Transverse colon (tissue), 4 donors: Measurements from ENCODE around the gene MAJIN.

Experiments used
- EP300 ChIP-seq: sonication (generic); formaldehyde crosslinking; IDR thresholded peaks from one replicate; pipeline ENCODE4 v1.6.1; 2017; ENCODE audit warnings: antibody characterized with exemption, low read depth
- POLR2AphosphoS5 ChIP-seq, 3 donors: sonication (generic); formaldehyde crosslinking; IDR thresholded peaks; one replicate each; pipeline ENCODE4 v1.6.1; 2016; ENCODE audit warnings: antibody characterized with exemption in 3 of 3
- TF ChIP-seq, protein P1 (sequence below), 5 experiments: fragments of 200-600 bp in 3 of 5; fragments of 450-650 bp in 2 of 5; sonication (generic) in 3 of 5; IDR thresholded peaks; 1 replicate in 2 of 5; 2 replicates in 3 of 5; pipeline ENCODE4 v1.5.1; 2016 to 2017; ENCODE audit warnings: antibody characterized with exemption in 5 of 5, inconsistent platforms in 3 of 5, mild to moderate bottlenecking in 2 of 5, moderate library complexity in 1 of 5

DNA sequence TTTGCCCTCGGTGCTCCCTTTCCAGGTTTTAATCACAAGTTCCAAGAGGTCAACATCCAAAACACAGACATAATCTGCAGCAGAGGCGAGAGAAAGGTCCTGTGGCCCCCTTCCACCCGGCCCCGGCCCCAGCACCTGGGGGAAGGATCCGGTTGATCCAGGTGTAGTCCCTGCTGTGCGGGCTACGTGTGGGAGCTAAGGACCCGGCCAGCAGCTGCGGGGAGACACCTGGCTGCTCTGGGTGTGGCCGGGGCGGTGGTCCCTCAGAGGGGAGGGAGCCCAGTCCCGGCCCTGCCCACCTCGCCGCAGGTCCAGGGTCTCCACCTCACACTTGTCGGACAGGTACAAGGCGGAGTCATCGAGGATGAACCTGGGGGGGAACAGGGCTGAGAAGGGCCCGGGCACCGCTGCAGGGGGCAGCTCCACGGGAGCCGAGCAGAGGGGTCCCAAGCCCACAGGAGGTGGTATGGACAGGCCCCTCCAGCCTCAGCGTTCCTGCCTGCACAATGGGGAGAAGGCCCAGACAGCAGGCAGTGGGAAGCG lies 68.5 kb downstream of the MAJIN start:
- TF ChIP-seq, protein P1, sequence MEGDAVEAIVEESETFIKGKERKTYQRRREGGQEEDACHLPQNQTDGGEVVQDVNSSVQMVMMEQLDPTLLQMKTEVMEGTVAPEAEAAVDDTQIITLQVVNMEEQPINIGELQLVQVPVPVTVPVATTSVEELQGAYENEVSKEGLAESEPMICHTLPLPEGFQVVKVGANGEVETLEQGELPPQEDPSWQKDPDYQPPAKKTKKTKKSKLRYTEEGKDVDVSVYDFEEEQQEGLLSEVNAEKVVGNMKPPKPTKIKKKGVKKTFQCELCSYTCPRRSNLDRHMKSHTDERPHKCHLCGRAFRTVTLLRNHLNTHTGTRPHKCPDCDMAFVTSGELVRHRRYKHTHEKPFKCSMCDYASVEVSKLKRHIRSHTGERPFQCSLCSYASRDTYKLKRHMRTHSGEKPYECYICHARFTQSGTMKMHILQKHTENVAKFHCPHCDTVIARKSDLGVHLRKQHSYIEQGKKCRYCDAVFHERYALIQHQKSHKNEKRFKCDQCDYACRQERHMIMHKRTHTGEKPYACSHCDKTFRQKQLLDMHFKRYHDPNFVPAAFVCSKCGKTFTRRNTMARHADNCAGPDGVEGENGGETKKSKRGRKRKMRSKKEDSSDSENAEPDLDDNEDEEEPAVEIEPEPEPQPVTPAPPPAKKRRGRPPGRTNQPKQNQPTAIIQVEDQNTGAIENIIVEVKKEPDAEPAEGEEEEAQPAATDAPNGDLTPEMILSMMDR (IDR thresholded peaks at IDR 0.05) = no peak
- TF ChIP-seq POLR2AphosphoS5 (IDR thresholded peaks at IDR 0.05) (no peak), EP300 (no peak)
